LNCAP (cell line): ENCODE measurements around the gene SUSD2.
A peak's percentile ranks its signal among the peaks of the same experiment; 100 is the strongest.

ENCODE experiments used
- TF ChIP-seq, protein P1 (sequence below): fragments of 450-650 bp; IDR thresholded peaks from 2 replicates; pipeline ENCODE4 v1.5.1; 2017; ENCODE audit warnings: mild to moderate bottlenecking

SUSD2 gene

GRCh38 chr22:24170632-24171031 is 10.7 kb upstream of the SUSD2 start:
- TF ChIP-seq, protein P1, sequence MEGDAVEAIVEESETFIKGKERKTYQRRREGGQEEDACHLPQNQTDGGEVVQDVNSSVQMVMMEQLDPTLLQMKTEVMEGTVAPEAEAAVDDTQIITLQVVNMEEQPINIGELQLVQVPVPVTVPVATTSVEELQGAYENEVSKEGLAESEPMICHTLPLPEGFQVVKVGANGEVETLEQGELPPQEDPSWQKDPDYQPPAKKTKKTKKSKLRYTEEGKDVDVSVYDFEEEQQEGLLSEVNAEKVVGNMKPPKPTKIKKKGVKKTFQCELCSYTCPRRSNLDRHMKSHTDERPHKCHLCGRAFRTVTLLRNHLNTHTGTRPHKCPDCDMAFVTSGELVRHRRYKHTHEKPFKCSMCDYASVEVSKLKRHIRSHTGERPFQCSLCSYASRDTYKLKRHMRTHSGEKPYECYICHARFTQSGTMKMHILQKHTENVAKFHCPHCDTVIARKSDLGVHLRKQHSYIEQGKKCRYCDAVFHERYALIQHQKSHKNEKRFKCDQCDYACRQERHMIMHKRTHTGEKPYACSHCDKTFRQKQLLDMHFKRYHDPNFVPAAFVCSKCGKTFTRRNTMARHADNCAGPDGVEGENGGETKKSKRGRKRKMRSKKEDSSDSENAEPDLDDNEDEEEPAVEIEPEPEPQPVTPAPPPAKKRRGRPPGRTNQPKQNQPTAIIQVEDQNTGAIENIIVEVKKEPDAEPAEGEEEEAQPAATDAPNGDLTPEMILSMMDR = no peak

DNA sequence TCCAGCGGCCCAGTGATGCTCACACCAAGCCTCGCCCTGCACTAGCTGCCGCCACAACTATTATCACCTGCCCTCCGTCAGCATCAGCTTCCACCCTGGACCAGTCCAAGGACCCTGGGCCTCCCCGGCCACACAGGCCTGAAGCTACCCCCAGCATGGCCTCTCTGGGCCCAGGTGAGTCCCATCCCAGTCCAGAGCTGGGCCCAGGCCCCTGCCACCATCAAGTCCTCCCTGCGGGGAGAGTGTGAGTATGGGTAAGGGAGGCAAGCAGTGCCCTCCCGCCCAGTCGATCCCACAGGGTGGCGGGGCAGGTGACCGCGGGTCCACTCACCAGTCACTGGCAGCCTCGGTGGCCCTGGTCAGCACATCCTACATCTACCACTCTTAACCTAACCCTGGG is 9.5 kb upstream of the SUSD2 start:
- TF ChIP-seq, protein P1 = no peak

- TF ChIP-seq, protein P1 = peak; percentile 82
Measured at GRCh38 chr22:24175160-24175808, 6.0 kb upstream of the SUSD2 start.

DNA sequence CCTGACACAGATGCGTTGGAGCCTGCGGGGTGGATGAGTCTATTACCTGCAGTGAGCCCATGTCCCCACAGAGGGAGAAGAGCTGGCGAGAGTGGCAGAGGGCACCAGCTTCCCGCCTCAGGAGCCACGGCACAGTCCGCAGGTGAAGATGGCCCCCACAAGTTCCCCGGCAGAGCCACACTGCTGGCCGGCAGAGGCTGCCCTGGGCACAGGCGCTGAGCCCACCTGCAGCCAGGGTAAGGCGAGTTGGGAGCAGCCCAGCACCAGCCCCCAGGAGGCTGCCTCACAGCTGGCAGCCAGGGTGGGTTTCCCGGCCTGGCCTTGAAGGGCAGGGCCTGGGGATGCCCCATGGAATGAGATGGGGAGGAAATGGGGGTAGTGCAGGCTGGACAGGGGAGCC is 5.2 kb upstream of the SUSD2 start:
- TF ChIP-seq, protein P1 = no peak

DNA sequence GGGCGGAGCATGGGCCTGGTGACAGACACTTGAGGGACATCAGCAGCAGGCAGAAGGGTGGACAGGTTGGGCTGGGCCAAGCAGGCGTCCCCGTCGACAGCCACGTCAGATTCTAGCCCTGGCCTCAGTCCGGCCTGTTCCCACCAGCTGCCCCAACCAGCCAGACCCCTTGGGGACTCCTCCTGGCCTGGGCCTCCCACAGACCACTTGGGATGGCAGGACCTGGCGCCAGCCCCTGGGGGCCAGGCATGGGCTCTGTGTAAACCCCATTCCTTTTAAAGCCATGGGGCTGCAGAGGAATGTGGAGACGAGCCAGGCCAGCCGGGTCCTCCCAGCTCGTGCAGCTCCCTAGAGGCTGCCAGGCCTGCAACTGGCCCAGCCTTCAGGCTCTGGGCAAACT is 4.7 kb upstream of the SUSD2 start:
- TF ChIP-seq, protein P1 = no peak

- TF ChIP-seq, protein P1 = no peak
Measured at GRCh38 chr22:24177045-24177444, 4.2 kb upstream of the SUSD2 start.

GRCh38 chr22:24177456-24177855 is 3.8 kb upstream of the SUSD2 start:
- TF ChIP-seq, protein P1 = no peak

DNA sequence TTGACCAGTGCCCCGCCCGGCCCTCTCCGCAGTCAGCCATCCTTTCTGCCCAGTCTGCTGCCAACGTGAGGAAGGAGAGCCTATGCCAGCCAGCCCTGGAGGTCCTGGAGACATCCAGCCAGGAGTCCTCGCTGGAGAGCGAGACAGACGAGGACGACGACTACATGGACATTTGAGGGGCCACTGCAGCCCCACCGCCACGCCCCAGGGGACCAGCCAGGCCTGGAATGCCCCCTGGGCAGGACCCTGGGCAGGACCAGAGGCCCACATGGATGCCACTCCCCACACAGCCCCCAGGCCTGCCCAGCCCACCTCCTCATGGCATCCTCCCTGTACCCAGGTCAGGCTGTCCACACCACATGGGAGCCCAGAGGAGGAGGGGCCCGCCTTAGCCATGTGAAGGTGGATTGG is 3.3 kb upstream of the SUSD2 start:
- TF ChIP-seq, protein P1 = no peak
